GM12878 (cell line): ENCODE results near the gene HMGCLL1. TPM values are rescaled to one million over a fixed set of nuclear protein-coding genes. Genes with fewer than 3 reads are reported as not detected.

Experiments
- ATAC-seq: fragments of 200-7000 bp; cut with Tn5 transposase; 3 replicates; pipeline ENCODE4 v1.9.1; 2020; ENCODE audit warnings: mild to moderate bottlenecking, moderate library complexity
- BruUV-seq: library from RNA; stranded (reverse); fragments of 400-500 nt; replicated peaks from 2 replicates; lab custom pipeline; 2021; lab: Mats Ljungman, UMichigan
- CTCF ChIA-PET: fragments of 300-600 bp; sonication (Branson Sonifier 250); formaldehyde crosslinking; extraction: SDS; loops from one replicate; lab custom pipeline; 2021; ENCODE audit warnings: inconsistent platforms; lab: Yijun Ruan, JAX
- POLR2A ChIA-PET: fragments of 350-600 bp; formaldehyde crosslinking; extraction: SDS; loops from one replicate; lab custom pipeline; 2021; ENCODE audit warnings: inconsistent platforms; lab: Charles Lee
- RAD21 ChIA-PET: fragments of 300-600 bp; sonication (Branson Sonifier 250); formaldehyde crosslinking; loops from one replicate; lab custom pipeline; 2023; ENCODE audit warnings: antibody characterized with exemption; ENCODE audit not compliant: unreplicated experiment; lab: Charles Lee
- SMC1A ChIA-PET: fragments of 300-600 bp; sonication (Branson Sonifier 250); formaldehyde crosslinking; loops from one replicate; lab custom pipeline; 2023; ENCODE audit not compliant: unreplicated experiment, uncharacterized antibody; lab: Charles Lee
- DNase-seq: peaks from one replicate; pipeline ENCODE4 v3.0.0-alpha.2; 2011; ENCODE audit warnings: low read depth, low spot score
- FAIRE-seq: peaks from 3 replicates; lab custom pipeline; 2011; peaks lifted over from hg19 to GRCh38; lab: Jason Lieb, UNC
- H2AFZ ChIP-seq: 2 replicates; pipeline ENCODE4 v1.6.0; 2011; ENCODE audit warnings: low read depth, low read length, control low read depth; ENCODE audit not compliant: control insufficient read depth
- H3K27ac ChIP-seq: 2 replicates; pipeline ENCODE4 v1.5.1; 2011; ENCODE audit warnings: control low read depth; ENCODE audit not compliant: control insufficient read depth, insufficient read depth
- H3K27me3 ChIP-seq, 2 experiments: replicated peaks in 1 of 2; 2 replicates each; pipeline versions ENCODE4 v1.6.0 to v1.6.1; 2011; ENCODE audit warnings: low read length in 1 of 2; ENCODE audit not compliant: control insufficient read depth in 2 of 2, insufficient read depth in 2 of 2
- H3K36me3 ChIP-seq, 2 experiments: 2 replicates each; pipeline ENCODE4 v1.5.1; 2011; ENCODE audit warnings: low read length in 1 of 2; ENCODE audit not compliant: control insufficient read depth in 2 of 2, insufficient read depth in 2 of 2
- H3K4me1 ChIP-seq: 2 replicates; pipeline ENCODE4 v1.6.1; 2011; ENCODE audit warnings: mild to moderate bottlenecking, low read length, moderate library complexity, mixed read lengths; ENCODE audit not compliant: control insufficient read depth, insufficient read depth
- H3K4me2 ChIP-seq: 2 replicates; pipeline ENCODE4 v1.6.0; 2011; ENCODE audit warnings: control low read depth; ENCODE audit not compliant: control insufficient read depth, insufficient read depth
- H3K4me3 ChIP-seq: fragments of 200-600 bp; sonication (generic); 2 replicates; pipeline ENCODE4 v1.5.1; 2016
- H3K79me2 ChIP-seq: 2 replicates; pipeline ENCODE4 v1.6.0; 2011; ENCODE audit warnings: low read length; ENCODE audit not compliant: control insufficient read depth, insufficient read depth
- H3K9ac ChIP-seq: 2 replicates; pipeline ENCODE4 v1.8.0; 2011; ENCODE audit warnings: low read length, control low read depth, mixed read lengths; ENCODE audit not compliant: control insufficient read depth, insufficient read depth
- H3K9me3 ChIP-seq: replicated peaks from 3 replicates; pipeline ENCODE4 v1.5.1; 2011; ENCODE audit warnings: mild to moderate bottlenecking, low read length; ENCODE audit not compliant: control insufficient read depth, insufficient read depth
- H4K20me1 ChIP-seq: 2 replicates; pipeline ENCODE4 v1.6.0; 2011; ENCODE audit not compliant: control insufficient read depth, insufficient read depth
- CBX5 ChIP-seq: sonication (generic); IDR thresholded peaks from 2 replicates; pipeline ENCODE4 v1.6.1; 2016; ENCODE audit warnings: low read depth, moderate library complexity, mild to moderate bottlenecking, inconsistent platforms
- CTCF ChIP-seq, 3 experiments: IDR thresholded peaks in 2 of 3; conservative IDR thresholded peaks in 1 of 3; 2 replicates each; pipeline ENCODE4 v1.5.1; 2011; ENCODE audit warnings: low read depth in 3 of 3, low read length in 3 of 3, mild to moderate bottlenecking in 3 of 3, control low read depth in 2 of 3, moderate library complexity in 2 of 3, inconsistent platforms in 1 of 3, mixed read lengths in 1 of 3; ENCODE audit not compliant: control insufficient read depth in 2 of 3, insufficient read depth in 1 of 3; ENCODE audit errors: extremely low read depth in 1 of 3
- PML ChIP-seq: IDR thresholded peaks from 2 replicates; pipeline ENCODE4 v1.6.1; 2012; ENCODE audit warnings: low read length, inconsistent platforms
- STAT1 ChIP-seq: fragments of 450-650 bp; conservative IDR thresholded peaks from 2 replicates; pipeline ENCODE4 v1.6.1; 2014; ENCODE audit warnings: antibody characterized with exemption, mild to moderate bottlenecking
- WGBS: methylation state at CpG from one replicate; pipeline ENCODE4 v1.1.6; 2016; ENCODE audit warnings: low lambda C conversion rate; ENCODE audit not compliant: insufficient replicate concordance, insufficient coverage; ENCODE audit errors: missing lambda C conversion rate; 5-methylcytosine and 5-hydroxymethylcytosine counted together
- in situ Hi-C: fragments of 300-500 bp; cut with MboI; formaldehyde crosslinking; loops from 9 replicates; pipeline ENCODE4 v1.14.3; 2018; ENCODE audit warnings: mixed read lengths
- intact Hi-C: fragments of 100-400 bp; cut with micrococcal nuclease; formaldehyde crosslinking; loops from one replicate; pipeline ENCODE4 v1.14.2; 2022; ENCODE audit not compliant: unreplicated experiment
- polyA plus RNA-seq, 11 experiments: library from polyadenylated mRNA; depleted of rRNA in 4 of 11; unstranded in 6 of 11; stranded (reverse) in 5 of 11; fragments of >200 nt; fragmentation: Nextera tagmentation in 4 of 11; fragmentation: Illumina TruSeq in 1 of 11; extraction: Ambion mirVana in 4 of 11; extraction: Trizol in 1 of 11; gene quantifications; 1 replicate in 1 of 11; 2 replicates in 10 of 11; pipeline versions ENCODE4 v1.2.1 to v1.2.3, GENCODE V29; 2011 to 2016; ENCODE audit warnings: inconsistent platforms in 2 of 11, missing spikeins in 2 of 11, low read depth in 1 of 11
- total RNA-seq, 4 experiments: library from RNA; depleted of rRNA in 3 of 4; stranded (reverse); fragments of >200 nt in 3 of 4; fragmentation: Illumina TruSeq in 1 of 4; extraction: Trizol in 1 of 4; gene quantifications; 2 replicates each; pipeline versions ENCODE4 v1.2.1 to v1.2.3, GENCODE V29; 2013 to 2021

HMGCLL1 gene
- total and polyA plus RNA-seq, 10 of the 15 experiments (the other 5 are each of a cell fraction or from before 2014, with no cell fraction given) = not detected

GRCh38 chr6:55497694-55498093 is 81.3 kb downstream of the HMGCLL1 start:
- in situ Hi-C loops = no loop called here

More at GRCh38 chr6:55497694-55498093, 81.3 kb downstream of the HMGCLL1 start:
- SMC1A ChIA-PET = no interaction called here
- no peak overlapping the region for H2AFZ ChIP-seq
- H3K36me3 ChIP-seq = no peaks in the 10 kb centered on the region
- CTCF ChIA-PET = no interaction called here
- POLR2A ChIA-PET = no interaction called here
- H3K4me3 ChIP-seq = no peak overlapping the region
- H3K9ac ChIP-seq = no peak overlapping the region
- H4K20me1 ChIP-seq = no peaks in the 10 kb centered on the region
- no peak overlapping the region for H3K27ac ChIP-seq
- BruUV-seq = no TSS peak
- ATAC-seq (no peak), DNase-seq (no peak), FAIRE-seq (no peak)
- no peak overlapping the region for H3K4me2 ChIP-seq
- no peaks in the 10 kb centered on the region for H3K9me3 ChIP-seq
- intact Hi-C loops = no loop called here
- H3K27me3 ChIP-seq = no peaks in the 10 kb centered on the region
- TF ChIP-seq PML (no peak), CTCF (IDR thresholded peaks at IDR 0.05 in 2 of 3, conservative IDR thresholded peaks at IDR 0.05 in 1 of 3; ENCODE audit: control insufficient read depth in 2 of 3, extremely low read depth in 1 of 3, insufficient read depth in 1 of 3, low read depth in 3 of 3, low read length in 3 of 3) (no peak), CBX5 (no peak), STAT1 (no peak)
- H3K4me1 ChIP-seq = no peaks in the 10 kb centered on the region
- WGBS = 44% methylated on average over 3 of the region's 3 CpGs
- no peaks in the 10 kb centered on the region for H3K79me2 ChIP-seq
- RAD21 ChIA-PET = no interaction called here
